Esophagus squamous epithelium (tissue), 5 donors: ENCODE data around the gene DCP2. TPM values are rescaled to one million over a fixed set of nuclear protein-coding genes. Genes with fewer than 3 reads are reported as not detected.

Source experiments
- DNase-seq: peaks from one replicate; lab custom pipeline; 2025; lab: John Stamatoyannopoulos, UW
- H3K27ac ChIP-seq, 4 donors: fragments of 200-600 bp; sonication (generic); one replicate each; pipeline ENCODE4 v1.5.1; 2016 to 2019; ENCODE audit warnings: mild to moderate bottlenecking in 1 of 4
- H3K27me3 ChIP-seq, 4 donors: fragments of 200-600 bp; sonication (generic); 1 replicate in 3 of 4; 2 replicates in 1 of 4; pipeline versions ENCODE4 v1.5.1 to v1.6.0; 2017 to 2021; ENCODE audit warnings: antibody characterized with exemption in 1 of 4
- H3K36me3 ChIP-seq, 3 donors: fragments of 200-600 bp; sonication (generic); one replicate each; pipeline ENCODE4 v1.5.1; 2016 to 2019
- H3K4me1 ChIP-seq, 3 donors: fragments of 200-600 bp; sonication (generic); one replicate each; pipeline ENCODE4 v1.5.1; 2017 to 2019
- H3K4me3 ChIP-seq, 4 donors: fragments of 200-600 bp; sonication (generic); 1 replicate in 3 of 4; 2 replicates in 1 of 4; pipeline ENCODE4 v1.5.1; 2016 to 2019; ENCODE audit warnings: mild to moderate bottlenecking in 2 of 4, moderate library complexity in 1 of 4
- H3K9me3 ChIP-seq, 3 donors: fragments of 200-600 bp; sonication (generic); one replicate each; pipeline ENCODE4 v1.5.1; 2016 to 2019
- CTCF ChIP-seq, 6 experiments: fragments of 450-650 bp in 4 of 6; fragments of 200-600 bp in 2 of 6; sonication (generic) in 2 of 6; IDR thresholded peaks; one replicate each; pipeline ENCODE4 v1.5.1; 2016 to 2019; ENCODE audit warnings: antibody characterized with exemption in 6 of 6, mild to moderate bottlenecking in 4 of 6, moderate library complexity in 4 of 6
- POLR2A ChIP-seq, 4 donors: fragments of 450-650 bp; IDR thresholded peaks; one replicate each; pipeline ENCODE4 v1.6.1; 2017; ENCODE audit warnings: antibody characterized with exemption in 4 of 4, mild to moderate bottlenecking in 4 of 4, moderate library complexity in 3 of 4
- WGBS, 2 donors: methylation state at CpG; one replicate each; pipeline ENCODE4 v1.1.5; 2018; 5-methylcytosine and 5-hydroxymethylcytosine counted together
- intact Hi-C: fragments of 100-400 bp; cut with DNase I; formaldehyde crosslinking; loops from one replicate; pipeline ENCODE4 v1.15.0; 2022
- total RNA-seq, 4 donors: library from RNA; depleted of rRNA; stranded (reverse); fragments of >200 nt; gene quantifications; one replicate each; pipeline ENCODE4 v1.1.0, GENCODE V29; 2016
- donor health status: DM: yes; HTN: yes; CAD: no.

Gene DCP2
- total RNA-seq, 4 donors from 2014 or later = 9.0 to 24.9 (median 17.4) TPM

- Histone ChIP-seq H3K4me1 (peaks cover 0 to 7% (median 0%) of the 10 kb centered on the region in 3 donors), H3K9me3 (no peaks in the 10 kb centered on the region), H3K36me3 (peaks cover 0 to 84% (median 14%) of the 10 kb centered on the region in 3 donors), H3K27me3 (no peaks in the 10 kb centered on the region), H3K4me3 (no peak overlapping the region), H3K27ac (no peak overlapping the region)
- WGBS, 2 donors = 90 to 95% methylated on average over 5 of the region's 8 CpGs
- TF ChIP-seq CTCF (IDR thresholded peaks at IDR 0.05) (no peak), POLR2A (IDR thresholded peaks at IDR 0.05) (no peak)
- intact Hi-C loops = no loop called here
- DNase-seq = no peak
Observed at GRCh38 chr5:113031104-113031503, 54.5 kb downstream of the DCP2 start.

GRCh38 chr5:113031557-113031956 is 55.0 kb downstream of the DCP2 start:
- no peak overlapping the region for H3K27ac ChIP-seq
- intact Hi-C loops = no loop called here
- TF ChIP-seq POLR2A (IDR thresholded peaks at IDR 0.05) (no peak), CTCF (IDR thresholded peaks at IDR 0.05) (no peak)
- H3K4me3 ChIP-seq = no peak overlapping the region
- H3K4me1 ChIP-seq = peaks cover 0 to 7% (median 0%) of the 10 kb centered on the region in 3 donors
- 62 to 100% methylated on average over 1 to 2 of the region's 2 CpGs for WGBS, 2 donors
- peaks cover 0 to 84% (median 14%) of the 10 kb centered on the region in 3 donors for H3K36me3 ChIP-seq
- no peaks in the 10 kb centered on the region for H3K9me3 ChIP-seq
- H3K27me3 ChIP-seq = no peaks in the 10 kb centered on the region
- DNase-seq = no peak

GRCh38 chr5:113034182-113034773 is 57.7 kb downstream of the DCP2 start:
- no peak overlapping the region for H3K27ac ChIP-seq
- no peak for DNase-seq
- TF ChIP-seq POLR2A (IDR thresholded peaks at IDR 0.05) (no peak), CTCF (IDR thresholded peaks at IDR 0.05) (no peak)
- H3K4me3 ChIP-seq = no peak overlapping the region
- intact Hi-C loops = no loop called here
- WGBS, 2 donors = 83 to 92% methylated on average over 12 to 13 of the region's 13 CpGs
- peaks cover 0 to 7% (median 0%) of the 10 kb centered on the region in 3 donors for H3K4me1 ChIP-seq
- peaks cover 0 to 84% (median 0%) of the 10 kb centered on the region in 3 donors for H3K36me3 ChIP-seq
- no peaks in the 10 kb centered on the region for H3K9me3 ChIP-seq
- H3K27me3 ChIP-seq = no peaks in the 10 kb centered on the region

- peaks cover 0 to 84% (median 0%) of the 10 kb centered on the region in 3 donors for H3K36me3 ChIP-seq
- no peak overlapping the region for H3K4me3 ChIP-seq
- 75 to 82% methylated on average over 1 of the region's 1 CpG for WGBS, 2 donors
- H3K4me1 ChIP-seq = peaks cover 0 to 7% (median 0%) of the 10 kb centered on the region in 3 donors
- H3K27ac ChIP-seq = no peak overlapping the region
- no peak for DNase-seq
- no peaks in the 10 kb centered on the region for H3K27me3 ChIP-seq
- intact Hi-C loops = no loop called here
- no peaks in the 10 kb centered on the region for H3K9me3 ChIP-seq
- TF ChIP-seq CTCF (IDR thresholded peaks at IDR 0.05) = no peak
- TF ChIP-seq POLR2A (IDR thresholded peaks at IDR 0.05) = no peak
Observed at GRCh38 chr5:113035096-113035495, 58.5 kb downstream of the DCP2 start.

GRCh38 chr5:113036321-113036720 is 59.7 kb downstream of the DCP2 start:
- DNase-seq = no peak
- peaks cover 0 to 84% (median 0%) of the 10 kb centered on the region in 3 donors for H3K36me3 ChIP-seq
- no peak overlapping the region for H3K27ac ChIP-seq
- no peak for TF ChIP-seq POLR2A (IDR thresholded peaks at IDR 0.05)
- TF ChIP-seq CTCF (IDR thresholded peaks at IDR 0.05) = no peak
- intact Hi-C loops = no loop called here
- H3K27me3 ChIP-seq = no peaks in the 10 kb centered on the region
- WGBS, 2 donors = 86 to 100% methylated on average over 1 to 2 of the region's 4 CpGs
- H3K4me1 ChIP-seq = peaks cover 0 to 7% (median 0%) of the 10 kb centered on the region in 3 donors
- H3K9me3 ChIP-seq = no peaks in the 10 kb centered on the region
- no peak overlapping the region for H3K4me3 ChIP-seq
